ENCODE data around the gene SYT1. TPM values are rescaled to one million over a fixed set of nuclear protein-coding genes. Genes with fewer than 3 reads are reported as not detected.

The SYT1 gene
- total RNA-seq, 1 experiment from 2014 or later = 15.8 TPM

DNA sequence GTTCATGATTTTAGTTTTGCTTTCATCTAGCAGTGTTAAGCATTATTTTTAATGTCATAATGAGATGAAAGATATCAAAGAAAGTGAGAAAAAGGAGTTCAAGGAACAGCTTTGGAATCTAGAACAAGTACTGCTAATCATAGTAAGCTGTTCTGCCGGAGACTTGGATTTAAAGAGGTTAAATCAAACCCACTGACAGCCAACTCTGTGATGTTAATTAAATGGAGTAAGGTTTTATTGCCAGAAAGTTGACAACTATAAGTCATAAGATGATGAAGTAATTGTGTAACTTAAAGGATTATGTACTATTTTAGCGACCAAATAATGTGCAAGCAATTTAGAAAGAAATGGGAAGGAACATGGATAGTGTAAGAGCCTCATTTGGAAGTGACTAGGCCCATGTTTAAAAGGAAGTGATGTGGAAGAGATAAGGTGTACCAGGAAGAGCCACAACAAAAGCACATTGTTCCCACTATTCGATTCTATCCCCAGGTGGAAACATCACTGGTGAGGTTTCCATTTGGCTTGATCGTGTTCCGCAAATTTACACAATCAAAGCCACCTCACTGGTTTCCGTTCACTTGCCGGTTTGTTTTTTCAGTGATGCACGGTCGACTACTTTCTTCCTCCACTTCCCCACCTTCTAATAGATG lies 437.7 kb downstream of the SYT1 start:
- H3K4me1 ChIP-seq (ENCODE audit: insufficient read depth, low read length) = no peaks in the 10 kb centered on the region; the same call in 1 of the 2 replicates
- H2BK120ac ChIP-seq (ENCODE audit: low read depth, low read length, poor library complexity, severe bottlenecking) = no peak overlapping the region
- H3K9me3 Mint-ChIP-seq = no peaks in the 10 kb centered on the region
- no peak overlapping the region for H2BK12ac ChIP-seq (ENCODE audit: insufficient read length, low read depth, low read length)
- H4K5ac ChIP-seq (ENCODE audit: insufficient read length, low read depth, low read length) = no peak overlapping the region
- no peaks in the 10 kb centered on the region for H3K23me2 ChIP-seq (ENCODE audit: insufficient read length, low read depth, low read length, poor library complexity, severe bottlenecking)
- no peaks in the 10 kb centered on the region for H3K27me3 Mint-ChIP-seq (ENCODE audit: low read depth)
- H3K79me2 ChIP-seq (ENCODE audit: insufficient read depth, low read length) = no peaks in the 10 kb centered on the region
- H2AK5ac ChIP-seq (ENCODE audit: insufficient read length, low read length) = no peak overlapping the region
- H2BK15ac ChIP-seq (ENCODE audit: low read depth, low read length) = no peak overlapping the region
- DNase-seq = no peak
- no peak overlapping the region for H3K14ac ChIP-seq (ENCODE audit: insufficient read depth, low read length)
- H3K4me2 ChIP-seq (ENCODE audit: insufficient read depth, insufficient read length, low read length) = no peak overlapping the region
- H3K18ac ChIP-seq (ENCODE audit: insufficient read length, low read depth, low read length) = no peak overlapping the region
- H3T11ph ChIP-seq (ENCODE audit: low read length) = no peak overlapping the region
- H3K79me1 ChIP-seq (ENCODE audit: insufficient read depth, low read depth, low read length, poor library complexity, severe bottlenecking) = no peaks in the 10 kb centered on the region
- no peaks in the 10 kb centered on the region for H3K9me3 ChIP-seq (ENCODE audit: control insufficient read depth, low read depth, low read length)
- H4K20me1 ChIP-seq (ENCODE audit: control insufficient read depth, insufficient read depth, insufficient read length) = no peaks in the 10 kb centered on the region
- no peak overlapping the region for H3K4me3 Mint-ChIP-seq
- no peak overlapping the region for H3K9ac ChIP-seq (ENCODE audit: extremely low read depth, insufficient read length, low read length)
- no peak overlapping the region for H3K23ac ChIP-seq (ENCODE audit: insufficient read length, low read depth, low read length)
- H4K91ac ChIP-seq (ENCODE audit: insufficient read length, low read depth, low read length) = no peak overlapping the region
- H3K27ac Mint-ChIP-seq = no peak overlapping the region
- no peak overlapping the region for H3K27ac ChIP-seq (ENCODE audit: insufficient read length, low read depth, low read length)
- no peak overlapping the region for H2BK5ac ChIP-seq (ENCODE audit: insufficient read length, low read length)
- no peak overlapping the region for H3K4ac ChIP-seq (ENCODE audit: low read depth, low read length)
- H3K36me3 Mint-ChIP-seq (ENCODE audit: insufficient read depth in 1 of 3, low read depth in 3 of 3) = peaks cover 4 to 12% (median 10%) of the 10 kb centered on the region in 3 experiments; a peak in 5 of 7 replicates
- no CpG with 5 or more reads among the region's 9 CpGs for WGBS (ENCODE audit: extremely low coverage, insufficient read length, low lambda C conversion rate)
- H3K56ac ChIP-seq (ENCODE audit: insufficient read length, low read depth, low read length) = no peak overlapping the region
- H2AFZ ChIP-seq (ENCODE audit: low read length) = no peak overlapping the region
- no peak overlapping the region for H4K8ac ChIP-seq (replicated peaks; ENCODE audit: insufficient read length, low read depth, low read length)
- H2BK20ac ChIP-seq (ENCODE audit: low read depth, low read length, poor library complexity, severe bottlenecking) = no peak overlapping the region
- peaks cover 4 to 7% of the 10 kb centered on the region in 2 experiments; a peak in 2 of 4 replicates for H3K4me1 Mint-ChIP-seq
- H3K27me3 ChIP-seq (ENCODE audit: insufficient read depth, low read length) = no peaks in the 10 kb centered on the region
- TF ChIP-seq, protein P1, sequence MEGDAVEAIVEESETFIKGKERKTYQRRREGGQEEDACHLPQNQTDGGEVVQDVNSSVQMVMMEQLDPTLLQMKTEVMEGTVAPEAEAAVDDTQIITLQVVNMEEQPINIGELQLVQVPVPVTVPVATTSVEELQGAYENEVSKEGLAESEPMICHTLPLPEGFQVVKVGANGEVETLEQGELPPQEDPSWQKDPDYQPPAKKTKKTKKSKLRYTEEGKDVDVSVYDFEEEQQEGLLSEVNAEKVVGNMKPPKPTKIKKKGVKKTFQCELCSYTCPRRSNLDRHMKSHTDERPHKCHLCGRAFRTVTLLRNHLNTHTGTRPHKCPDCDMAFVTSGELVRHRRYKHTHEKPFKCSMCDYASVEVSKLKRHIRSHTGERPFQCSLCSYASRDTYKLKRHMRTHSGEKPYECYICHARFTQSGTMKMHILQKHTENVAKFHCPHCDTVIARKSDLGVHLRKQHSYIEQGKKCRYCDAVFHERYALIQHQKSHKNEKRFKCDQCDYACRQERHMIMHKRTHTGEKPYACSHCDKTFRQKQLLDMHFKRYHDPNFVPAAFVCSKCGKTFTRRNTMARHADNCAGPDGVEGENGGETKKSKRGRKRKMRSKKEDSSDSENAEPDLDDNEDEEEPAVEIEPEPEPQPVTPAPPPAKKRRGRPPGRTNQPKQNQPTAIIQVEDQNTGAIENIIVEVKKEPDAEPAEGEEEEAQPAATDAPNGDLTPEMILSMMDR (conservative IDR thresholded peaks at IDR 0.05) = no peak

Measured in H9 (cell line).